Activated naive CD4-positive, alpha-beta T cell treated with anti-CD3 and anti-CD28 coated beads, Interleukin-2, amount 50 U/mL, for 16 hours (primary cell): ENCODE data around the gene CNMD.
"Not testable (repeated sequence)": the region's sequence is repeated elsewhere in the genome, so short reads cannot be mapped to it uniquely, and the experiment has no call there.

ENCODE experiments used
- DNase-seq: peaks from one replicate; pipeline ENCODE4 v3.0.0-alpha.2; 2020

Gene CNMD

DNA sequence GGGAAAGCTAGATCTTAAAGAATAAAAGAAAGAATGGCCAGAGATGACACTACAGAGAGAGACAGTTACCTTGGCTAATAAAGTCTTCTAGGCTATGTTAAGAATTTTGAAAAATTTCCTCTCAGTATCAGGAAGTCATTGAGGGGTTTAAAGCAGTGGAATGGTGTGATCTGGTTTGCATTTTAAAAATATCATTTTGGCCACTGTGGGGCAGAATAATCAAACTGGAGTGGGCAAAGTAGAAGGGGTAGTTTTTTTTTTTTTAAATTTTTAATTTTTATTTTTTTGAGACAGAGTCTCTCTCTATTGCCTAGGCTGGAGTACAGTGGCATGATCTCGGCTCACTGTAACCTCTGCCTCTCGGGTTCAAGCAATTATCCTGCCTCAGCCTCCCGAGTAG is 4.4 kb upstream of the CNMD start:
- no peak for DNase-seq

DNA sequence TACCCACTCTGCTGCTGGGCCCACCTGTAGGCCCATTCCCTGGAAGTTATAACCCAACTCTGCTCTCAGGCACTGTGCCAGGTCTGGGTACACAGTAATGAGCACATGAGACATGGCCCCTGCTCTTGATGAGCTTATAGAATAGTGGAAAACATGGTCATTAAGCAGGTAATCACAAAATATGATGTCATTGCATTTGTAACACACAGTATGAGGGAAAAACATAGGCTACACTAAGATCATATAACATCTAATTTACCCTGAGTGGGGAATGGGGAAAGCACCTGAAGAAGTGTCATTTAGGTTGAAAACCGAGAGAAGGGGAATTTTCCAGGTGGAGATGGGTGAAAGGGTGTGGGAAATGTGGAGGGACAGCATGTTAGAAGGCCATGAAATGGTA is 3.9 kb upstream of the CNMD start:
- DNase-seq: no peak

DNA sequence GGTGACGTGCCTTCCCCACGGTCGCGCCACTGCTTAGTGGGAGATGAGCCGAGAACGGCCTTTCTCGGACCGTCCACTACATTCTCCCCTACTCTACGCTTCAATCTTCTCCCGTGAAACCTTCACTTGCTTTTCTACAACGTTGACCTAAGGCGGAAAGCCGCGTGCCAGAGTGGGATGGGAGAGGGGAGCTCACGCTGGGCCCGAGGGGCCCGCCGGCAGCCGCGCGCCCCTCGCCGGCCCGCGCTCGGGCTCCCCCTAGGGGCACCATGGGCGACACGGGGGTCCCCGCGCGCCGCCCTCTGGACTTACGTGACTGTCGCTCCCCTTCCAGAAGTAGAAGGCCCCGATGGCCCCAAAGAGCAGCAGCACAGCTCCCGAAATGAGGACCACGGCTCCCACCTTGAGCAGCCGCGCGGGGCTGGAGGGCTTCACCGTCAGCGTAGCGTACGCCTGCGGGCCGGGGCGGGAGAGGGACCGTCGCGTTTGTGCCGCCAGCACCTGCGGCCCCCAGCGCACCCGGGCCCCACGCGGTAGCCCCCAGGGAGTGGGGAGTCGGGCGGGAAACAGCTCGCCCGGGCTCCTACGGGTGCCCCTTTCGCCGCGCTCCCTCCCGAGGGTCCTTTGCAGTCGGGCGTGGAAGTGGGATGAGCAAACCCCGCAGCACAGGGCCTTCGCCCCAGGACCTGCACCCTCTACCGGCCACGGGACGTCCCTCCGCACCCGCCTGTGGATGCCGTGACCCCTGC is 727 bp downstream of the CNMD start:
- peak; percentile 19 for DNase-seq

DNA sequence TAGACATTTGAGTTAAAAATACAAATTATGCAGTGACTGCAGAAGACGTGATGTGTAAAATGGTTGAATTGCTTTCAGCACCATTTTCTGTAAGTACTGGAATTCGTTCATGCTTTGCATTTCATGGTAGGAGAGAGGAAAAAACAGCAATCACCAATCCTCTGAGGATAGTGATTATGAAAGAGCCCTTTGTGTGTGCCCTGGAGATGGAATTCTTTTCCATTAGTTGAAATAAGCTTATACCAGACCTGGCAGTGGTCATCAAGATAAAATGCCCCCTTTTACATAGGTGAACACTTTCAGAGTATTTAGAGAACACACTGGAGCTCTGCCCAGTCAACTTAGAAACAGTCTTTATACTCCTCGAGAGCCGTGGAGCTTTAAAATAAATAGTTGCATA is 1.7 kb downstream of the CNMD start:
- DNase-seq: no peak

DNA sequence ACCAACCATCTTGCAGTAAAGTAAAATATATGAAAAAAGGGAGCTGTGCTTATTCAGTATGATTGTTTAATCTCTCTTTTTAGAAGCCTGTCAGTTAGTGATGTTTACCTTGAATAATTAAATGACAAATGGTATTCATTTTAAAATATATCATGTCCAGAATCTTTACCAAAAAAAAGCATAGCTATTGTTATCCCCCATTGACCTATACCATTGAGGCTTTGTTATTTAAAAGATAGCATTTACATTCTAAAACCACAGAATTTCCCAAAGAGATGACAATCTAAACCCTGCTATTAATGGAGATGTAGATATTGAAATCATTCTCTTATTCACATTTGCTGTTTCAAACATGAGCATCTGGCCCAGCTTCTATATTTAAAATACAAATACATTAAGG is 2.2 kb downstream of the CNMD start:
- DNase-seq: no peak

DNA sequence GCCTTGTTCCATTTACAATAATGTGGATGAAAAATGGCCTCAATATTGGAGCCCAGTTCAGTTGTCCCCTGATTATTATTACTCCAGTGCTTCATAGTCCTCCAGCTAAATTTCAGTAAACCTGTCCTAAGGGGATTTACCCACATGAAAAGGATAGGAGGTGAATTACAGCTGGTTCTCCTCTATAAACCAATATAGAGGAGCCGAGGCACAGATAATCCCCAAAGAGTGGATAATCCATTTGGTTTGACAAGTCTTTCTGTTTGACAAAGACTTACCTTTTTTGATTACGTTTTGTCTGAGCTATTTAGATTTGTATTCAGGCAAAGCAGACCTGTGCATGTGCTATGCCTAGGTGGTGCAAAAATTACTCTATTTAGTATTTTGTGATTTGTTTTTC is 2.7 kb downstream of the CNMD start:
- DNase-seq: no peak

DNA sequence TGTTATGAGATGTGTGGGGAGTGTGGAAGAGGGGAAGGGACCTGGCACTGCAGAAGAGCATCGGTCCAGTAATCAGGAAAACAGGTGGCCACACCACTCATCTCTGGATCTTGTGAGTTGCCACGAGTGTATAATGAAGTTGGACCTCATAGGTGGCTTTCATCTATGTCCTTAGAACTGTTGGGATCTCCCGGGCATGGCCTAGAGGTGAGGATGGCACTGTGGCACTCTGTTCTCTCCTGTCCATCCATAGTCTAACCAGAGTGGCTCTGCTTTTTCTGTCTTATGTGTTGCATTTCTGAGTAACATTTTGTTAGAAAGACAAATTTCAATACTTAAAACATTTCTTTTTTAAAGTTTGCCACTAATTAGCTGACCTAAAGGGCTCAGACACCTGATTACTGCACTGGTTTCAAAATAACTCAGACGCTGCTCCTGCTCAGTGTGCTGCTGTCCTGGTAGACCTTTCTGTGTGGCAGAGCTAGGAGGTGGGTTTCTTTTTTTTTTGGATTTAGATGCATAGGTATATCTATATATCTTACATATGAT is 5.5 kb downstream of the CNMD start:
- DNase-seq: no peak

DNA sequence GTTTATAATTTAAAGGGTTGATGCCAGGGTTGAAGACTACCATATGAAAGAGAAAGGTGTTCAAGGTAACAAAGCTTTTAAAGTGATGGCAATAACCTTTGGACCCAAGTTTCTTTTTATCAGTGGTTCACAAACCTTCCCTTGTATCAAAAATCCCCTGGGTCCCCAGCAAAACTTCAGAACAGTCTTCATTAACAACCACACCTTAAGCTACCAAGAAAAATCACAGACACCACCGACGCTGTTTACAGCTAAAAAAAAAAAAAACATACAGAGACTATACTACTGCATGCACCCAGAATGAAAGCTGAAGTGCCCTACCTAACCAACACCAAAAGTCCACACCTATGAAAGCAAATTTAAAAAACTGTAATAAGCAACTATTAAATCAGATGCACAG is 13.4 kb downstream of the CNMD start:
- DNase-seq: no peak

DNA sequence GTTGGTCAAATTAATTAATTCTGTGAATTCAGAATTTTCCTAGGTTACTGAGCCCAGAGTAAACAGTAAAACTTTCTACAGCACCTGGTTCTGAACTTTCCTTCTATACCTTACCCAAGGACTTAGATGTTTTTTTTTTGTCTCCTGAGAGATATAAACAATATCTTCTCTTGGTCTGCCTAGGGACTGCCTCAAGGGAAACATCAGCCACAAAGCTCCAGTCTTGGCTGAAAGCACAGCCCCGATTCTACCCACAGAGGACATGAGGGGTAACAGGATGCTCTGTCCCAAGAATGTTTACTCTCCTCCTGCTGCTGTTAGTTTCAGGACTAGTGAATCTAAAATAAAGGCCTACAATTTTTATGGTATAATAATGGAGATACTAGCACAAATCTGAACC is 14.3 kb downstream of the CNMD start:
- DNase-seq: no peak

DNA sequence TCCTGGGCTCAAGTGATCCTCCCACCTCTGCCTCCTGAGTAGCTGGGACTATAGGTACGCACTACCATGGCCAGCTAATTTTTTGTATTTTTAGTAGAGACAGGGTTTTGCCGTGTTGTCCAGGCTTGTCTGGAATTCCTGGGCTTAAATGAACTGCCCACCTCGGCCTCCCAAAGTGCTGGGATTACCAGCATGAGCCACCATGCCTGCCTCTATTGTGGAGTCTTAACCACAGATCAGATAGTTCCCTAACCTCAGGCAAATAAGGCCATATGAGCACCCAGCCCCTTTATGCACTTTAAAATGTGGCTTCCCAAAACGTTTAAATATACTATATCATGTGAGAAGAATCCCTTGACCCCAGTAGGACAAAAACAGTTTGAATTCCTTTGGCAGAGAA is 16.4 kb downstream of the CNMD start:
- DNase-seq: no peak

DNA sequence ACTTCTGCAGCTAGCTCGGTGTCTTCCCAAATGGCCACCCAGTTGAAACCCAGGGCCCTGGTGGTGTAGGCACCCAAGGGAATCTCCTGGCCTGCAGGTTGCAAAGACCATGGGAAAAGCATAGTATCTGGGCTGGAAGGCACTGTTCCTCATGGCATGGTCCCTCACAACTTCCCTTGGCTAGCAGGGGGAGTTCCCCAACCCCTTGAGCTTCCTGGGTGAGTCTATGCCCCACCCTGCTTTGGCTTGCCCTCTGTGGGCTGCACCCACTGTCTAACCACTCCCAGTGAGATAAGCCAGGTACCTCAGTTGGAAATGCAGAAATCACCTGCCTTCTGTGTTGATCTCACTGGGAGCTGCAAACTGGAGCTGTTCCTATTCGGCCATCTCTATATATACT is 18.3 kb downstream of the CNMD start:
- not testable (repeated sequence) for DNase-seq

DNA sequence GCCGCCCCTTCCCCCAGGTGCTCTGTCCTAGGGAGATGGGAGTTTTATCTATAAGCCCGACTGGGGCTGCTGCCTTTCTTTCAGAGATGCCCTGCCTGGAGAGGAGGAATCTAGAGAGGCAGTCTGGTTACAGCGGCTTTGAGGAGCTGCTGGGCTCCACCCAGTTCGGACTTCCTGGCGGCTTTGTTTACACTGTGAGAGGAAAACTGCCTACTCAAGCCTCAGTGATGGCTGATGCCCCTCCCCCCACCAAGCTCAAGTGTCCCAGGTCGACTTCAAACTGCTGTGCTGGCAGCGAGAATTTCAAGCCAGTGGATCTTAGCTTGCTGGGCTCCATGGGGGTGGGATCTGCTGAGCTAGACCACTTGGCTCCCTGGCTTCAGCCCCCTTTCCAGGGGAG is 18.7 kb downstream of the CNMD start:
- DNase-seq: not testable (repeated sequence)

DNA sequence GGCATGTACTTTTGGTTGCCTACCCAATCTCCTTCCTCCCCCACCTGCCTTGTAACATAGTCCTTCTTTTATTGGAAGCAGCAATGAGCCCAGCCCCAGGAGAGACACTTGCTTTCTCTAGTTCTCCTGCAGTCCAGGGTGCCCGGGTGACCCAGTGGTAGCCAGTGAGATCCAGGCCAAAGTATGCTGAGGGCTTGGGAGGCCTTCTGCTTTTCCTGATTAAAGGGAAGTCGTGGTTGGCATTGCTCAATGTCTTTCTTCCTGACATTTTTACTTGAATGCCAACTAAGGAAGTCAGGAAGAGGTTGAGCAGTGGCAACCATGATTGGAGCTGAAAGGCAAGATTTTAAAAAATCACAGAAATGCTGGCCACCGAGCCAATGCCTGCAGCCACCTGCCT is 25.7 kb downstream of the CNMD start:
- DNase-seq: no peak

DNA sequence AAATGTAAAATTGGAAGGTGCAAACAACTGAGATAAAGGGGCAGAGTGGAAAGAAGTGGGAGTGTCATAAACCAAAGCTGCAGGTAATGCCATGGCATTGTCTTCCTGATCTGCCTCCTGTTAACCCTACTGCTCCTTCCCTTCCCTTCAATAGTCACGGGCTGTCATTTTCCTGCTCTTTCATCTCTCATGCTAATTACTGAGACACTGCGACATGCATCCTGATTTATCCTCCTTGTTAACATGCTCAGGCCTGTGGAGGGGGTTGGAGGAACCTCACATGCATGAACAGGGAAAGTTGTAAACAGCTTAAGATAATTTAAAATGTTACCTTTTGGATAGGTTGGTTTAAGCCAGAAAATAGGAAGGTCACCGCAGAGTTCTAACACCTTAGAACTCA is 27.2 kb downstream of the CNMD start:
- no peak for DNase-seq

DNA sequence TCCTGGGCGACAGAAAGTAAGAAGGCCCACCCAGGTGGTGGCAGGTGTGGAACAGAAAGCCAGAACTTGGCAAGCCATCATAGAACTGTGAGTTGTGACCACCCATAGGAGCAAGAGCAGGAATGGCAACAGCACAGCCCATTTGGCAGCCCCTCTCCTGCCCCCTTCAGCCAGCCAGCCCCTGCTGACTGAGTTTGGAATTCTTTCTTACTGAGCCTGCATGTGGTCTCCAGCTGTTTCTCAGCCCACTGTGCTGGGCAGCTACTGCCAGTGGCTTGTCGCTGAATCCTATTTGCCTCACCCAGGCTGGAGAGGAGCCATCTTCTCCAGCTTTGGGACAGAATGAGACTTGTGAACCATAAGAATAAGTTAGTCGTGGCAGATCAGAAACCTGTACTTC is 28.3 kb downstream of the CNMD start:
- no peak for DNase-seq

DNA sequence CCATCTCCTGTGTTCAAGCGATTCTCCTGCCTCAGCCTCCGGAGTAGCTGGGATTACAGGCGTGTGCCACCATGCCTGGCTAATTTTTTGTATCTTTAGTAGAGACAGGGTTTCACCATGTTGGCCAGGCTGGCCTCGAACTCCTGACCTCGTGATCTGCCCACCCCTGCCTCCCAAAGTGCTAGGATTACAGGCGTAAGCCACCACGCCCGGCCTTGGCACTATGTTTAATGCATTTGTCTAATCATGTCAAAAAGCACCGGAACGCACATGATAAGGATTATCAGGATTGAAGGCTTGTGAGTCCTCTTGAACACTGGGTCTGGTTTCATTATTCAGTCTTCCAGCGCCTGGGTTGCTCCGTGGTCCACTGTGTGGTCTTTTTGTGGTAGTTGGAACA is 31.4 kb downstream of the CNMD start:
- DNase-seq: not testable (repeated sequence)

DNA sequence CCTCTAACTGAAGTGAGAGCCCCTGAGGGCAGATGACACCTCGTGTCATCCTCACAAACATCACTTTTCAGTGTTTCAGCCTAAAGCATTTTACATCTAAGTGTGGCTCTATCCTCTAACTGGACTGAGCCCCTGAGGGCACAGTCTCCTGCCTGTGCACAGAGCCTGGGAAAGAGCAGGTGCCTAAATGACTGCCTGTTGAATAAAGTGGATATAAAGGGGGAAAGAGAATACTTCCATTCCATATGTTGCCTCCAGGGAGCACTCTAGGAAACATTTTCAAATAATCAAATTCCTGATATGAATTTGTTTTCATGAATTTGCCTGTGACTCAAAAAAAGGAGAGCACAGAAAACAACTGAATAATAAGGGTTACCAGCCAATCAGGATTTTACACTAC is 32.2 kb downstream of the CNMD start:
- DNase-seq: no peak

DNA sequence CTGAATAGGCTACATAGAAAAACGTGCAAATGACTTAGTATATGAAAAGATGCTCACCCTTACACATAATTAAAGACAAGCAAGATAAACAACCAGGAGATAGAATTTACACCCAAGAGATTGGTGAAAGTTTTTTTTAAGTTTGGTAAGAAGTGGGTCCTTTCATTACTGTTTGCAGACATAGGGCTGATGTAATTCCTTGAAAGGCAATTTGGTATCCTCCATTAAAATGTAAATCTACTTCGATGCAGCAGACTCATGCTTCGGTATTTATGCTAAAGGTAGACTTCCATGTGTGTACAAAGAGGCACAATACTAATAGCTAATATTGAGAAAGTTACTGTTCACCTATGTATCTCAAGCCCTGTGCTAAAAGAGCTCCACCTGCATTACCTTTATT is 33.5 kb downstream of the CNMD start:
- no peak for DNase-seq

DNA sequence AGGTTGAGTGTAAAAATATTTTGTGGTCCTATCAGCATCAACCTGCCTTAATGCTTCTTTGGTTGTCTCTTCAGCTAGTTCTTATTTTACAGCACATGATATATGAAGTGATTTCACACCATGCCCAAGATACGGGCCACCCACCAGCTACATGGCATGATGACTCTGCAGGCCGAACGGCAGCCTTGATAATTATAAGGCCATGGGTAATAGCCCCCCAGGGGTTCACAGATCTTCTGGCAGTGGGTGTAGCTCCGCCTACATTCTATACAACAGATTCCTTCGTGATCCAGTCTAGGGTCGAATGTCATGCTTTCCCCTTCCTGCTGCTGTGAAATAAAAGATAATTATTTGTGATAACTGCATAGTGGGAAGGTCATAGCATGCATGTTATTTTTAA is 36.1 kb downstream of the CNMD start:
- no peak for DNase-seq

DNA sequence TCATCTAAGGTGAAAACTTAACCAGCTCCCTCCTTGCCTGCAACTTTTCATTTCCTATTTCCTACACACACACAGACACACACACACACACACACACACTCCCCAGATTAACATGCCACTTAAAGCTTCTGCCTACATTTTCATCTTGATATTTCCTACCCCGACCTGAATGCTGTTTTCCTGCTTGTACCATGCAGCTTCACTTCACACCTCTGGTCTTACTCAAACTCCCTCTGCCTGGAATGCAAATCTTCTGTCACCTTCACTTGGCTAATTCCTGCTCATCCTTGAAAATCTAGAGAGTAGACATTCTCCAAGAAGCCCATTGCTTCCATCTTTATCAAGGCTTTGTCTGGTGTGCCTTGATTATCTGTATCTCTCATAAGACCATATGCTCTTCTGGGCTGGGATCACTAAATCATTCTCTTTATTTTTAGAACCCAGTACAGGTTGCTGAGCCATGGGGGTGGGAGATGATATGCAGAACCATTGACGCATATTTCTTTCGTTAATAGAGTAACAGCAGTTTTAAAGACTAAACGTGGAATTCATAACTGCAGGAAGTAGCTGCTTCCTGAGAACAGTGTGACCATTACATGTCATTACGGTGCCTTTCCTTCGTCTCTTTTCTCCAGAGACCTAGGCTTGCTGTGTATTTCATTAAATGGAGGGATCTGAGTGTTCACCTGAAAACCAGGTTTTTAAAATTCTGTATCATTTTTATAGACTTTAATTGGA is 37.7 kb downstream of the CNMD start:
- no peak for DNase-seq

DNA sequence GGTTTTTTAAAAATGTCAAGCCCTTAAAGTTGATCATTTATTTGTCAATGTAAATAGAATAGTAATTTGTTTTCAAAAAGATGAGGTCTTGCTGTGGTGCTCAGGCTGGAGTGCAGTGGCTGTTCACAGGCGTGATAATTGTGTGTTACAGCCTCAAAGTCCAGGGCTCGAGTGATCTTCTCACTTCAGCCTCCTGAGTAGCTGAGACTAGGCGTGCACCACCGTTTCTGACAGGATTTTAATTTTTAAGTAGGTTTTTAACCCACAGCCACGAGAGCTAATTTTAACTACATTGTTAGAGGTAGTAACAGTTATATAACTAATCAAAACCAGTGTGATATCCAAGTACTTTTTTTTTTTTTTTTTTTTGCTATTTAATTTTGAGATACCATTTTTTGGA is 43.1 kb downstream of the CNMD start:
- DNase-seq: no peak

DNA sequence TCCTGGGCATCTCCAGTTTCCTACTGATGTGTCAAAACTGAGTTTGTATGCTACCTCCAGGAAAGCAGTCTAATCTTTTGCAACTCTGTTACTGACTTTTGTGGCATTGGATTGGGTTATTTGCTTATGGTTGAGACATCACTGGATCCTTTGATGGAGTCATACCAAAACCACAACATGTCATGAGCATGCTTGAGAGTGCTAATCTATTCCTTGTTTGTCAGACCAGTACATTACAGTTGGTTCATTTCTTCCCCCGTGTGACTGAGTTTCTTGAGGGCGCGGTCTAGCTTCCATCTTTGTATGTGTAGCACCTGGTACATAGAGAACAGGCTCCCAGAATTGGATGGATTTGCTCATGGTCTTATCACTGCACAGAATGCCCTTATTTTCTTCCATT is 43.8 kb downstream of the CNMD start:
- DNase-seq: peak; percentile 16

DNA sequence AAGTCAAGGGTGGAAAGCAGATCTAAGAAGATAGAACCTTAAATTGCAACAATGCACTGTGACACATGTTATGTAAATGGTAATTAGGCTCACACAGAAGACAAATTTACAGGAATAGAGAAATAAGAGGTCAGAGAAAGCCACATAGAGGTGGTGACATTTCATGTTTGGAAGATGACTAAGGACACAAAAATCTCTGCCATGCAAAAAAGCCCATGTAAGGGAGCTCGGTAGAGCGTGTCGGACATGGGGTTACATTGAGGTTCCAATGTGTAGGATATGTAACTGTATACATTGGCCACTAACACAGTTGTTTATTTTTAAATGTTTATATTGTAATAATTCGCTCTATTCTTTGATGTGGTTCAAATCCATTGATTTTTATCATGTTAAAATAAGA is 53.2 kb downstream of the CNMD start:
- no peak for DNase-seq

DNA sequence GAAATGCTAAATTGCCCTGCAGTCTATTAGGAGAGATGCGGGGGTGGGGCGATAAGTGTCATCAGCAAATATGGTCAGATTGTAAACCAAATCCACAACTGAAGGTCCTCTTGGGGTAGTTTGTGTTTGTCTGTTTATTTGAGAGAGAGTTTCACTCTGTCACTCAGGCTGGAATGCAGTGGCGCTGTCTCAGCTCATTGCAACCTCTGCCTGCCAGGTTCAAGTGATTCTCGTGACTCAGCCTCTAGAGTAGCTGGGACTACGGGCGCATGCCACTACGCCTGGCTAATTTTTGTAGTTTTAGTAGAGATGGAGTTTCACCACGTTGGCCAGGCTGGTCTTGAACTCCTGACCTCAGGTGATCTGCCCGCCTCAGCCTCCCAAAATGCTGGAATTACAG is 53.8 kb downstream of the CNMD start:
- not testable (repeated sequence) for DNase-seq

DNA sequence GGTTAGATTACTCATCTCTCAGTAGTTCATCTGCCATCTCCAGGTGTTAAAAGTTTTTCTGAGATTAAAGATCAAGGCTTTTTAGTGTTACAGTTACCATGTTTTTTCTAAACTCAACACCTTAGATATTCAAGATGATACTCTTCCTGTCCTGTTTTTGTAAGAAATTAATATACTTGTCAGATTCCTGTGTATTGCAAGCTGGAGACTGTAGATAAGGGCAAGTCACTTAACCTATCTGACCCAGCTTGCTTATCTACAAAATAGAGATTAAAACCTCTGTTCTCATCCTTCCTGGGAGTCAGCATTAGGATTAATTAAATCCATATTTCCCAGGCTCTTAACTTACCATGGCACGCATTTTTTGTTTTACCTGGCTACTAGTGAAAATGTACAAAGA is 61.8 kb downstream of the CNMD start:
- no peak for DNase-seq
